GM19395 (cell line): ENCODE results near the gene SAFB.
A peak's percentile ranks its signal among the peaks of the same experiment; 100 is the strongest.
"Not testable (repeated sequence)": the region's sequence is repeated elsewhere in the genome, so short reads cannot be mapped to it uniquely, and the experiment has no call there.

Experiments
- ATAC-seq: cut with Tn5 transposase; IDR thresholded peaks from one replicate; pipeline ENCODE4 v1.9.1; 2021; ENCODE audit warnings: mild to moderate bottlenecking, moderate library complexity; ENCODE audit not compliant: unreplicated experiment

Gene SAFB

DNA sequence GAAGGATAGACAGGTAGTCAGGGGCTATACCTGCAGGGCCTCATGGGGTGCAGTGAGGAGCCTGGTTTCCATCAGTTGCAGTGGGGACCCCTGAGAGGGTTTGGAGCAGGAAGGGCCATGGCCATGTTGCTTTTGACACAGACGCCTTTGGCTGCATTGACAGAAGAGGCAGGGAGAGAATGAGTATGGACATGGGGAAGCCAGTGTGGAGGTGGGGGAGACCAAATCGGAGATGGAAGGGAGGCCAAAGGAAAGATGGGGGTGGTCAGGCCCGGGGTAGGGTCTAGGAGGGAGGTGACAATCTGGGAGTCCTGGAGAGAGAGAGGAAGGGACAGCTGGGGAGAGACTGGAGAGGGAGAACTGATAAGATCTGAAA is 59.2 kb downstream of the SAFB start:
- ATAC-seq: no peak

DNA sequence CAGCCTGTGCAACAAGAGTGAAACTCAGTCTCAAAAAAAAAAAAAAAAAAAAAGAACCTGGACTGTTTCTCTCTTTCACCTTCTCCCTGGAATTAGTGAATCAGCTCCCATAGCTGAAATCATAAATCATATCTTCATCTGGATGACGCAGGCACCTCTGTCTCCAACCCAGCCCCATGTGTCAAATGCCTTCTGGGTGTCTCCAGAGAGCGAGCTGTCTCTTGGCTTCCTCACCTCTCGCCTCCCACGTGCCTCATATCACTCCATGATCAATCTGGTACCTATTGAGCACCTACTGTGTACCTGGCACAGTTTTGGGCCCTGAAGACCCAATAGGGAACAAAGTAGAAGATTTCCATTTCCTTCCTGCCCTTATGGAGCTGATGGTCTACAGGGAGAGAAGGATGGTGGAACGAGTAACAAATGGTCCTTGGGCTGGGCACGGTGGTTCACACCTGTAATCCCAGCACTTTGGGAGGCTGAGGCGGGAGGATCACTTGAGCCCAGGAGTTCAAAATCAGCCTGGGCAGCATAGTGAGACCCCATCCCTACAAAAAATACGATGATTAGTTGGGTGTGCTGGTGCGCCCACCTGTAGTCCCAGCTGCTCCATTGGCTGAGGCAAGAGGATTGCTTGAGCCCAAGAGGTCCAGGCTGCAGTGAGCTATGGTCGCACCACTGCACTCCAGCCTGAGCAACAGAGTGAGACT is 60.4 kb downstream of the SAFB start:
- ATAC-seq: no peak

DNA sequence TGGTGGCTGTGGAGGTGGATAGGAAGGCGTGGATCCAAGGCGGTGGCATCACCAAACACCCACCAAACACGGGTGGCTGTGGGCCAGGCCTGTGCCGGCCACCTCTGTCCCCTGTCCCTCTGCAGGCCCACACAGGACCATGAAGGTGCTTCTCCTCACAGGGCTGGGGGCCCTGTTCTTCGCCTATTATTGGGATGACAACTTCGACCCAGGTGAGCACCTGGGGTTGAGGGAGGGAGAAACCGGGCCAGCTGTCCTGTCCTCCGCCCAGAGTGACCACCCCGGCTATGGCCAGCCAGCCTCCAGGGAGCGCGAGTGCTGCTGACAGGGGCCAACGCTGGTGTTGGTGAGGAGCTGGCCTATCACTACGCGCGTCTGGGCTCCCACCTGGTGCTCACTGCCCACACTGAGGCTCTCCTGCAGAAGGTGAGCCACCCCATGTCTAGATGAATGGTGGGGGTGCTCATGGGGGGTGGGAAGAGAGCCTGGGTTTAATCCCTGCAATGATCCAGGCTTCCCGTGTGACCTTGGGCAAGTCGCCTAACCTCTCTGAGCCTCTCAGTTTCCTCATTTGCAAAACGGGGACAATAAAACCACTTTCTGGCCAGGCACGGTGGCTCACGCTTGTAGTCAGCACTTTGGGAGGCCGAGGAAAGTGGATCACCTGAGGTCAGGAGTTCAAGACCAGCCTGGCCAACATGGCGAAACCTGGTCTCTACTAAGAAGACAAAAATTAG is 62.0 kb downstream of the SAFB start:
- ATAC-seq: no peak

DNA sequence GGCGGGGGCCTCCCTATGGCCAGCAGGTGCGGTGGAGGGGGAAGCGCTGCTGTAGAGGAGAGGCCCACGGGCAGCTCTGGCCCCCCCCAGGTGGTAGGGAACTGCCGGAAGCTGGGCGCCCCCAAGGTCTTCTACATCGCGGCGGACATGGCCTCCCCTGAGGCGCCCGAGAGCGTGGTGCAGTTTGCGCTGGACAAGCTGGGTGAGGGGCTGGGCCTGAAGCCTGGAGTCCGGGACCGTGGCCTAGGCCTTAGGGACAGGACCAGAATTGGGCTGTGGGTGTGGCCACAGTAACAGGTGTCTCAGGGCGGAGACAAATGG is 63.4 kb downstream of the SAFB start:
- ATAC-seq: no peak

DNA sequence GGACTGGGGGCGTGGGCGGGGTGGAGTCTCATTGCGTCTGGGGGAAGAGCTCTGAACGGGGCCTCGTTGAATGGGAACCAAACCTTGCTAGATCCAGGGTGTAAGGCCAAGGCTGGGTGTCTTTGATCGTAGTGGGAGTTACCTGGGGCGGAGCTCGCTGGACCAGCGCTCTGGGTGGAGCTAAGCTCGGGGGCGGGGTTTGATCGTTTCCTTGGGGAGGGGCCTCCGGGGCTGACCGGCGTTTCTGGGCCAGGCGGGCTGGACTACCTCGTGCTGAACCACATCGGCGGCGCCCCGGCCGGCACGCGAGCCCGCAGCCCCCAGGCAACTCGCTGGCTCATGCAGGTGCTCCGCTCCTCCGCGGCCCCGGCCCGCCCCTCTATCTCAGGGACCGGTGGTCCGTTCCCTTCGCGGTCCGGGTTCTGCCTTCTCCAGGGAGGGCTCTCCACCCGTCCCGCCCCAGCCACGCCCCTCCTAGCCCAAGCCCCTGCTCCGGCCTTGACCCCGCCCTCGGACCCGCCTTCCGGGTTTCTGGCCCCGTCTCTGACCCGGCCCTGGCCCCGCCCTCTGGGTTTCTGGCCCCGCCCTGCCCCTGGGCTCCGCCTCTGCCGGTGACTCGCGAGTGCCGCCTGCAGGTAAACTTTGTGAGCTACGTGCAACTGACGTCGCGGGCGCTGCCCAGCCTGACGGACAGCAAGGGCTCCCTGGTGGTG is 63.9 kb downstream of the SAFB start:
- peak; percentile 52 for ATAC-seq

DNA sequence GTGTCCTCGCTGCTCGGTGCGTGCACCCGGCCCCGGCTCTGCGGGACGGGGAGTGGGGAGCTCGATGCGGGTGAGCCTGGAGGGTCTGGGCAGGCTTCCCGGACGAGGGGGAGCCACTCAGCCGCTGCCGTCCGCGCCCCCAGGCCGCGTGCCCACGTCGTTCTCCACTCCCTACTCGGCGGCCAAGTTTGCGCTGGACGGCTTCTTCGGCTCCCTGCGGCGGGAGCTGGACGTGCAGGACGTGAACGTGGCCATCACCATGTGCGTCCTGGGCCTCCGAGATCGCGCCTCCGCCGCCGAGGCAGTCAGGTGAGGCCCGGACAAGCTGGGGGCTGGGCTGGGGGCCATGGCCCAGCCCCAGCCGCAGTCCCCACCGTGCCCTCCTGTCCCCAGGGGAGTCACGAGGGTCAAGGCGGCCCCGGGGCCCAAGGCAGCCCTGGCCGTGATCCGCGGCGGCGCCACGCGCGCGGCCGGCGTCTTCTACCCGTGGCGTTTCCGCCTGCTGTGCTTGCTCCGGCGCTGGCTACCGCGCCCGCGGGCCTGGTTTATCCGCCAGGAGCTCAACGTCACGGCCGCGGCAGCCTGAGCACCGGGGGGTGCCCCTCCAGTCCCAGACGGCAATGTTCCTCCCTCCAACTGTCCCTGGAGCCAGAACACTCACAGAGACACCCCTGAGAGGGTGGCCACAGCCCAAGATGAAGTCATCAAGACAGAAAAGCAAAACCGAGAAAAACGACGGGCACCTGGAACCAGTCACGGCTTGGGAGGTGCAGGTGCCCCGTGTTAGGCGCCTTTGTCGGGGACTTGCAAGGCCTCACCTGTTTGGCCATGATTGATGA is 64.7 kb downstream of the SAFB start:
- no peak for ATAC-seq

DNA sequence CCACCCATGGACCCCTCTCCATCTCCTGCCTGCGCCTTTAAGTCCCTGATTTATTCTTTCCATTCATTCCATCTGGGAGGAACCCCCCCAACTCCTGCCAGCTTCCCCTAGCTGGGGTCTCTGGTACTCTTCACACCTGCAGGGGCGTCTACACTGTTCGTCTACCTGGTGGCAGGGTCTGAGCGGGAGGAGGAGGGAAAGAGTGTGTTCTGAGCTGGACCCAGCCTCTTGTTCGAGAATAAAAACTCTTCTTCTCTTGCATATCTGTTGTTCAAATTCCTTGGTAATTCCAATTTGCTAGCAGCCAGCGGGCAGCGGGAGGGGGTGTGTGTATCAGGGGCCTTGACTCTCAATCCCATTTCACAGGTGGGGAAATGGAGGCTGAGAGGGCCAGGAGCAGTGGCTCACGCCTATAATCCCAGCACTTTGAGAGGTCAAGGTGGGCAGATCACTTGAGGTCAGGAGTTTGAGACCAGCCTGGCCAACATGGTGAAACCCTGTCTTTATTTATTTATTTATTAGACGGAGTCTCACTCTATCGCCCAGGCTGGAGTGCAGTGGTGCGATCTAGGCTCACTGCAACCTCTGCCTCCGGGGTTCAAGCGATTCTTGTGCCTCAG is 65.5 kb downstream of the SAFB start:
- ATAC-seq: not testable (repeated sequence)

DNA sequence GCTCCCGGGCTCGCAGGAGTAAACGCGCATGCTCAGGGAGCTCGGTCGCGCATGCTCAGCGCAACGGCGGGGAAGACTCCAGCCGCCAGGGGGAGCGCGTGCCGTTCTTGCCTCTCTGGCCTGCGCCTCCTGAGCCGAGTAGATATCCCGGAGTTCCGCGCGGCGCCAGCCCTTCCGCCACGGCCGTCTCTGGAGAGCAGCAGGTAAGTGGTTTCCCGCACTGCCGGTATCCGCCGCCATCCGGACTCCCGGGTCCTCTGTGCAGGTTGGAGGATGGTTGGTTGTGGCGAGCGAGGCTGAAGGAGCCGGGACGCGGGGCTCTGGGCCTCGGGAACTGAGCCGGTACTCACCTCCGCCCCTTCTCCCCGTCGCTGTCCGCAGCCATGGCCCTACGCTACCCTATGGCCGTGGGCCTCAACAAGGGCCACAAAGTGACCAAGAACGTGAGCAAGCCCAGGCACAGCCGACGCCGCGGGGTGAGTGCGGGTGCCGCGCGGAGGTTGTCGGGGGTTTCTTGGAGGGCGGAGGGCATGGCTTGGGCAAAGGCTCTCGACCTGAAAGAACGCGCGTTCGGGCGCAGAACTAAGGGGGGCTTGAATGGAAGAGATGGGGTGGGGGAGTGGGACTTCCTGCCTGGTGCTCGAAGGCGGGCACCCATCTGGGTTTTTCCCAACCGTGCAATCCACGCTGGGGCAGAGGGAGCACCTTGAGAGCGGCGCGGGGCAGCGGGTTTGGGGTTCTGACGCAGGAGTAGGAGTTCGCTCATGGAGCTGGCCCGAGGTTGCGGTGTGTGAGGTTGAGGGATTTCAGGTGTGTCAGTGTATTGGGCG is 67.5 kb downstream of the SAFB start, which contains the start of gene RPL36:
Gene RPL36 (plus strand): TSS at position 171 of the 830 bp plus-strand sequence. CDS start 213 bp downstream, at position 384.
- peak; percentile 34 for ATAC-seq

DNA sequence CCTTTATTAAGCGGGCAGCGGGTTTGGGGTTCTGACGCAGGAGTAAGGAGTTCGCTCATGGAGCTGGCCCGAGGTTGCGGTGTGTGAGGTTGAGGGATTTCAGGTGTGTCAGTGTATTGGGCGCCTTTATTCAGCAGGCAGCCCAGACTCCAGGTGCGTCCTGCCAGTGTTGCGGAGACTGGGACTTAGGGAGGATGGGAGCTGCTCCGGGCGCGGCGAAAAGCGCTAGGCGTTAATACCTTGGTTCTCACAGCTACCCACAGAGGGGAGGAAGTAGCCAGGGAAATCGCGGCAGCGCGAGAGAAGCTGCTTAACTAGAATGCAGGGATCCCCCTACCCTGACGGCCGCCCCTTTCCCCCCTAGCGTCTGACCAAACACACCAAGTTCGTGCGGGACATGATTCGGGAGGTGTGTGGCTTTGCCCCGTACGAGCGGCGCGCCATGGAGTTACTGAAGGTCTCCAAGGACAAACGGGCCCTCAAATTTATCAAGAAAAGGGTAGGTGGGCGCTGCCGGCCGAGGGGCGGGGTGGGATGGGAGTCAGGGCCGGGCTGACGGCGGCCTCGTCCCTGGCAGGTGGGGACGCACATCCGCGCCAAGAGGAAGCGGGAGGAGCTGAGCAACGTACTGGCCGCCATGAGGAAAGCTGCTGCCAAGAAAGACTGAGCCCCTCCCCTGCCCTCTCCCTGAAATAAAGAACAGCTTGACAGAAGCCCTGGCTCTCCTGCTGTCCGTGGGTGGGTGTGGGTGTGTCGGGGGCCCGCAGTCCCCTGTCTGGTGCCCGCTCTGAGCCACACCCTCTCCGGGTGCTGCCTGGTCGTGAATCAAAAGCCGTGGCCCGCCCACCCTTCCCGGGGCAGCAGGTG is 68.3 kb downstream of the SAFB start:
- no peak for ATAC-seq

DNA sequence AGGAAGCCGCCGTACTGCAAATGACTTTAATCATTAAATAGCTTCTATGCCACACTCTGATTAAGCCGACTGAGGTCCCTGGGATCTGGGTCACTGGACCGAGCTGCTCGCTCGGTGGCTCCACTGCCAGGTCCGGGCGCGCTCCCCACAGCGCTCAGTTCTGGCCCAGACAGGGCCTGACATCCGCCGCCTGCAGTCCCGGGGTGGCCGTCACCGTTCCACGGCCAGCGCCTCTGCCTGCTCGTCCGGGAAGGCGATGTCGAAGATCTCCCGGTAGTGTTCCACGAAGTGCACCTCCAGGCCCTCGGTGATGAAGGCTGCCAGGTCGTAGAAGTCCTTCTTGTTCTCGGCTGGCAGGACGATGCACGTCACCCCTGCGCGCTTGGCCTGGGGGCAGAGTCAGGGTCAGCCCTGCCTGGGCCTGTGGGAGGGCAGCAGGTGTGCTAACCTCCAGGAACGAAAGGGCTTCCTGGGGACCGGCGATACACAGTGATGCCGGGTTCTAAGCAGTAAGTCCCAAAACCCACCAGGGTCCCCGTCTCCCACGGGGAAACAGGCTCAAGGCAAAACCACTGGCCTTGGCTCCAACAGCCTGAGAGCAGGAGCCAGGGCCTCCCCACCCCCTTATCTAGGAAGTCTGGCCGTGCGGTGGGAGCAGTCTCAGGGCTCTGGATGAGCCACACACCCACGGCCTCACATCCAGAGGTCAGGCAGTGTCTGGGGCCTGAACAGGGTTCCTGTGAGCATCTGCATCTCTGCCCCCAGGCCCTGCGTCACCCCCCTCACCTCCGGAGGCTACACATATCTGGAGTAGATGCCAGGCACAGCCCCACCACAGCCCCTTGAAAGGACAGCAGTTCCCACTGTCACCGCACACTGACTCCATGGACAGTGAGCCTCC is 69.2 kb downstream of the SAFB start:
- no peak for ATAC-seq

DNA sequence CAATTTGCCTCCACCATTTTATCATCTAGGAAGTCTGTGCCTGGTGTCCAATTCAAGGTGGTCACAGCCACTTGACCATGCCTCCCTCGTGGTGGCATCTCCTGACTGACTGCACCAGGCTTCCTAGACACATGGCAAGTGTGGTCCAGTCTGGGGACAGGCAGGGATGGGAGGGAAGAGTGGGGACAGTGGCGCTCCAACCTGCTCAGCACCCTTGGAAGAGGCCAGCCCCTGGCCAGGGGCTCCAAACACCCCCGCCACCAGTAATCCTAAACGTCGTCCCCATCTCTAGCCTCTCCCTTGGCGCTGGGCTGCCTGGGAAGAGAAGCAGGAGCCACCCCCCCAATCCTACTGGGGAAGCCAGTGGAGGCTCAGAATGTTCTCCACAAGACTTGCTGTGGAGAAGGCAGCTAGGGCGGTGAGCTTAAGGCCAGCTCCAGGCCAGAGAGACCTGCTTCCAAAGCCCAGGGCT is 69.9 kb downstream of the SAFB start:
- no peak for ATAC-seq

DNA sequence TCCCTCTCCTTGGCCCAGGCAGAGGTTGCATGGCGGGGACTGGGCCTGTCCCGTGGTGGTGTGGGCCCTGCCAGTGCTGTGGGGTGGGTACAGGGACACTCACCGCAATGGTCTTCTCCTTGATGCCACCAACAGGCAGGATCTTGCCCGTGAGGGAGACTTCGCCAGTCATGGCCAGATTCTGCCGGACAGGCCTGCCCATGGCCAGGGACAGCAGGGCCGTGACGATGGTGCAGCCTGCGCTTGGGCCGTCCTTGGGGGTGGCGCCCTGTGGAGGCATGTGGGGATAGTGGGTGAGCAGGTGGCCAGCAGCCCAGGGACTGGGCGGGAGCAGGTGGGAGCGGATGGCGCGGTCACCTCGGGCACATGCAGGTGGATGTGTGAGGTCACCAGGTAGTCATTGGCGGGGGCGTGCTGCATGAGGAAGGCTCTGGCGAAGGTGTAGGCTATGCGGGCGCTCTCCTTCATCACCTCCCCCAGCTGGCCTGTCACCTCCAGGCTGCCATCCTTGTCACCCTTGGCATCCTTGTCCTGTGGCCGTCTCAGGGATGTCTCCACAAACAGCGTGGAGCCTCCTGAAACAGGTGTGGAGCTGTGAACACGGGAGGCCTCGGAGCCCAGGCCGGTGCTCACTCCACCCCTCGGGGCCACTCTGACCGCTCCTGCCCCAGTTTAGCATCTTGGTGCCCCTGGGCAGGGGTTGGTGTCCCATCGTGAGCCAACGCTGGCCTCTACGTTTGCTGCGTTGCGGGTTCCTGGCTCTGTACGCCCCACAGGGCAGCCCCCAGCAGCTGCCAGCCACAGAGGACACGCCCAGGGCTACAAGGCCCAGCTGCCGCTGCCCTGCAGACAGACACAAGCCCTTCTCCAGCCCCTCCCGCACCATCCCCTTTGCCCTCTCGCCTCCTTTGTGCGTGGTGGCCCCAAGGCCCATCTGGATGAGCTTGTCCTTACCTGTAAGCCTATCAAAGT is 70.6 kb downstream of the SAFB start:
- no peak for ATAC-seq

DNA sequence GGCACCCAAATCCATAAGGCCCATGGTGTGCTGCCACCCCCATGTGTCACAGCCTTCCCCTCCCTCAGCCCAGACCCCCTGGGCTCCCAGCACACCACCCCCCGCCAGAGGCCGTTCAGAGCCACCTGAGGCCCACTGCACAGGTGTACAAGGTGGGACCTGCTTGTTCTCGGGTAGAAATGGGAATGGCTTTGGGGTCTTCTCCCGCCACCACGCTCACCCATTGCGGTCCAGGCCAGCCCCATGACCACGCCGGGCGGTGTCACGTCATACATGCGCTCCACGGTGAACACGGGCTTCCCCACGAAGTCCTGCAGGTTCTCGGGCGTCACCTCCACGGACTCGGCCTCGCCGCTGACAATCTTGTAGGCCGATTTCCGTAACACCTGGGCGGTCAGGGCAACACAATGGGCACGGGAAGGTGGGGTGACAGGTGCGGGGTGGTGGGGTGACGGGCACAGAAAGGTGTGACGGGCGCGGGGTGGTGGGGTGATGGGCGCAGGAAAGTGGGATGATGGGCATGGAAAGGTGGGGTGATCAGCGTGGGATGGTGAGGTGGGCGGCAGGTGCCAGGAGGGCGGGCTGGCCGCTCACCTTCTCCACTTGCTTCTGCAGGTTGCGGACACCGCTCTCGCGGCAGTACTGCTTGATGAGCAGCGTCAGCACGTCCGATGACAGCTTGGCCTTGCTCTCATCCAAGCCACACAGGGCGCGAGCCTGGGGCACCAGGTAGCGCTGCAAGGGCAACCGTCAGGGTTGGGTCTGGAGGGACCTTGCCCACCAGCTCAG is 71.5 kb downstream of the SAFB start:
- no peak for ATAC-seq

DNA sequence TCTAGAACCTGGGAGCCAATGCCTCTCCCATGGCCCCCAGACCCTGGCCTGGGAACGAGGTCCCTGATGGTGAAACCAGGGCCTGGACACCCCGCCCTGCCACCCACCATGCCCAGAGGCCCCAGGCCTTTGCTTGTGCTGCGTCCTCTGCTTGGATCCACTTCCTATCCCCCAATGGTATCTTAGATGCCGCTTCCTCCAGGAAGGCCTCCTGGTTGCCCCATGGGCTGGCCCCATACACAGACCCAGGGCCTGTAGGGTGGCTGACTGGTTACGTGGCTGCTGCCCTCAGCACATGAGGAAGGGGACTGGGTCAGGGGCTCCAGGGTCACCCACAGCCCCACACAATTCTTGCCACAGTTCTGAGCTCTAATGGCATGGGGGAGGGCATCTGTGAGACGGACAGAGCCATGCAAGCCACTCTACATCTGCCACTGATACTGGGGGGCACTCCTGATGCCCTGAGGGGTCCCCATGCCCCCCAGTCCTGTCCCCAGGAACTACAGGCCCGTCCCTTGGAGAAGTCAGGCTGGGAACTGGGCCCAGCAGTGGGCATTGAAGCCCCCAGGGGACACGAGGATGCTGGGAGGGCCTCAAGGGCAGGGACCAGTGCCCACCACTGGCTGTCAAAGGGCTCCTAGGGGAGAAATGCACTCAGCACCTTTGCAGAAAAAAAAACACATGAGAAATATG is 72.2 kb downstream of the SAFB start:
- no peak for ATAC-seq

DNA sequence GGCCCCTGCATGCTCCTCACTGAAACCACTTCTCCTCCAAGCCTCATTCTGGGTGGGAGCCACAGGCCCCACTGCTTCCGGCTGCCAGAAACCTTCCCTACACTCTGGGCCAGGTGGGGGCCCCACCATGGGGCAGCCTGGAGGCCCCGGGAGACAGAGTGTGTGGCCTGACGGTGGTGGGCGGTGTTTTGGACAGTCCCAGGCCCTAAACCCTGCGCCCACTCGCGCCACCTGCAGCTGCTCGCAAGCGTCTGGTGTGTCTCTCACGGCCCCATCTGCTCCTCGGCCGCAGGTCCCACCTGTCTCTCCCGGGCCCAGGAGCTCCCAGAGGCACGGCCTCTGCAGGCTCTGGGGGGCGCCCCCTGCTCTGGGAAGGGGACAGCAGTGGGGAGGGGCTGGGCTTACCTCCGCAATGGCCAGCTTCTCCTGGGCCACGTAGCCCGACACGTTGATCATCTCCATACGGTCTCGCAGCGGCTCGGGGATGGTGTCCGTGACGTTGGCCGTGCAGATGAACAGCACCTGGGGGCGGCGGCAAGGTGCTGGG is 72.8 kb downstream of the SAFB start:
- no peak for ATAC-seq
